GM12875 (cell line): ENCODE measurements around the gene STX12.
"Not testable (repeated sequence)": the region's sequence is repeated elsewhere in the genome, so short reads cannot be mapped to it uniquely, and the experiment has no call there.

Experiments used
- H3K4me3 ChIP-seq: one replicate; pipeline ENCODE4 v1.5.1; 2011; ENCODE audit warnings: low read depth, low read length, control low read depth
- CTCF ChIP-seq: IDR thresholded peaks from 2 replicates; pipeline ENCODE4 v1.5.1; 2011; ENCODE audit warnings: low read depth, mild to moderate bottlenecking, control low read depth, inconsistent platforms, low read length, moderate library complexity, borderline replicate concordance; ENCODE audit not compliant: insufficient read depth

The STX12 gene

GRCh38 chr1:27795601-27796000, 22.6 kb downstream of the STX12 start:
- no peak overlapping the region for H3K4me3 ChIP-seq
- TF ChIP-seq CTCF: no peak

GRCh38 chr1:27804791-27805190, 31.8 kb downstream of the STX12 start:
- no peak for TF ChIP-seq CTCF
- H3K4me3 ChIP-seq: no peak overlapping the region

- no peak overlapping the region for H3K4me3 ChIP-seq
- no peak for TF ChIP-seq CTCF
These were observed 33.7 kb downstream of the STX12 start for GRCh38 chr1:27806758-27807157.

GRCh38 chr1:27807385-27807784, 34.4 kb downstream of the STX12 start:
- no peak overlapping the region for H3K4me3 ChIP-seq
- no peak for TF ChIP-seq CTCF

DNA sequence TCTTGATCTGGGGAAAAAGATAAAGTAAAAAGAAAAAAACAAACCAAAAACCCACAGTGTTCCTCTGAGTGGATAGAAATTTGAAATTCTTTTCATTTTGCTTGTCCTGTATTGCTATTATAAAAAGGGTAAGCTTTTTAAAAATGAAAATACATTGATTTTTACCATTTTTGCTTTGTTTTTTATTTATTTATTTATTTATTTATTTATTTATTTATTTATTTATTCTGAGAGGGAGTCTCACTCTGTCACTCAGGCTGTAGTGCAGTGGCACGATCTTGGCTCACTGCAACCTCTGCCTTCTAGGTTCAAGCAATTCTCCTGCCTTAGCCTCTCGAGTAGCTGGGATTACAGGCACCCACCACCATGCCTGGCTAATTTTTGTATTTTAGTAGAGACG, 35.1 kb downstream of the STX12 start:
- H3K4me3 ChIP-seq: not testable (repeated sequence)

GRCh38 chr1:27809883-27810282, 36.9 kb downstream of the STX12 start:
- H3K4me3 ChIP-seq: no peak overlapping the region
- TF ChIP-seq CTCF: no peak

DNA sequence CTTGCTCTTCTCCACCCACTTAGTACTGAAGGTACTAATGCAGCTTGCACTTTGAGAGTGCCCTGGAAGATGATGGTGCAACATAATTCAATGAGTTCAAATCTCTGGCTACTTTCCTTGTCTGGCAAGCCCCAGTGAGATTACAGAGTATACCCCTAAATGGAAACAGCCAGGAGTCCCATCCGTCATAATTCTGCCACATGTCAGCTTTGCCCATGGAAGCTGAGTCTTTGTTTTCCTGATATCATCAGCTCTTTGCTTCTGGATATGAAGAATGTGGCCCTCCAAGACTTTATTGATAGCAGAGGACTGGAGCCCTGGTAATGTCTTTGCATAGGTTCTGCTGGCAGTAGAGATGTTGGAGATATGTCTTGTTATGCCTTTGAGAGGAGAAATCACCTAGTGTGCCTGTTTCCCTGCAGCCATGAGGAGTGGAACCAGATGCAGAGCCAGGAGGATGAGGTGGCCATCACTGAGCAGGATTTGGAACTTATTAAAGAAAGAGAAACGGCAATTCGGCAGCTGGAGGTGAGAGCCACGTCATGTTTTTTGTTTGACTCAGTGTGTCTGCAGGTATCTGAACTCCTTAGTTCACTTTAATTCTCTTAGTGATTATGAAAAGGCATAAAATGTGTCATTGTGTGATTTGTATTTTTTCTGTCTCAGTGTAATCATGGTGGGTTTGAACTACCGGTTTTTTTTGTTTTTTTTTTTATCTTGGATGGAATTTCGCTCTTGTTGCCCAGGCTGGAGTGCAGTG, 38.9 kb downstream of the STX12 start:
- no peak overlapping the region for H3K4me3 ChIP-seq
- no peak for TF ChIP-seq CTCF
